ENCODE data around the gene ABHD8.

The ABHD8 gene

DNA sequence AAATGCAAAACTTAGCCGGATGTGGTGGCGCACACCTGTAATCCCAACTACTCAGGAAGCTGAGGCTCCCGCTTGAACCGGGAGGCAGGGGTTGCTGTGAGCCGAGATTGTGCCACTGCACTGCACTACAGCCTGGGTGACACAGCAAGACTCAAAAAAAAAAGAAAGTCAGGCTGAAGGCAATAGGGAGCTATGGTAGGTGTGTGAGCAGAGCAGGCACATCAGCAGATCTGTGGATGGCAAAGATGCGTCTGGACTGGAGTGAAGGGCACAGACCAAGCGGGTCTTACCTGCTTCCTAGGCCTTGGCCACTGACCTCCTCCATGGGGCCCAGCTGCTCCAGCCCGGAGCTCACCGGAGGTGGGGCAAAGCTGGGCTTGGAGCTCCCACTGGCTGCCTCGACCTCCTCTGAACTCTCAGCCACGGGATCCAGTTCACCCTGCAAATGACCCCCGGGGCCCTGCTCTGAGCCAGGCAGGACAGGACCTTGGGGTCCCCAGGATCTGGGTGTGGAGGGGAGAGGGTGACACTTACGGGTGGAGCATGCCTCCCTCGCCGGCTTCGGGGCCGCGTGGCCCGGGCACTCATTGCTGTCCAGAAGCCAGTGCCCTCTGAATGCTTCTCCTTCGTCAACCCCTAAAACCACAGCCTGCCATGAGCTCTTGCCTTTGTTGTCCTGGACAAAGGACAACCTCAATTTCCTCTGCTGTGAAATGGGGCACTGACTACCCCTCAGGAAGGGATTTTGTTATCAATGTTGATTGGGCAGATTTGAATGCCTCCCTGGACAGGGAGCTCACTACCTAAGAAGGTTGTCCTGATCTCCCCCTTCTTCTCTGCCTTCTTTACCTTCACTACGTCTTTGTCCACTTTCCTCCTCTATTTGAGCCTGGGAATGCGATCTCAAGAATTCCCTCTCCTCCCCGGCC is 39.2 kb downstream of the ABHD8 start:
- DNase-seq = no peak

DNA sequence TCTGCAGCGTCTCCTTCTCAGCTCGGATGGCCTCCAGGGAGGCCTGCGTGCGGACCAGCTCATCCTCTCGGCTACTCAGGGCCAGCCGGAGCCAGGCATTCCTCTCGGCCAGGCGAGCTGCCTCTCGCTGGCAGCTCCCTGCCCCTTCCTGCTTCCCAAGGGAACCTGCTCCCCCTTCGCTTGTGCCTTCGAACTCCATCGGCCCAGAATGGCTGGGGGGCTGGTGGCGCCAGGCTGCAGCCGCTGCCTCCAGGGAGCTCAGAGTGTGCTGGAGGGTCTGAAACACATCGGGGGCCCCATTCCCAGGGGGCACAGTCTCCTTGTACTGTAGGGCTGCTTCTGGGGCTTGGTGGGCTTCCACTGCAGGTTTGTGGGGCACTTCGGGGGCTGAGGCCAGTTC is 40.7 kb downstream of the ABHD8 start:
- DNase-seq = no peak

DNA sequence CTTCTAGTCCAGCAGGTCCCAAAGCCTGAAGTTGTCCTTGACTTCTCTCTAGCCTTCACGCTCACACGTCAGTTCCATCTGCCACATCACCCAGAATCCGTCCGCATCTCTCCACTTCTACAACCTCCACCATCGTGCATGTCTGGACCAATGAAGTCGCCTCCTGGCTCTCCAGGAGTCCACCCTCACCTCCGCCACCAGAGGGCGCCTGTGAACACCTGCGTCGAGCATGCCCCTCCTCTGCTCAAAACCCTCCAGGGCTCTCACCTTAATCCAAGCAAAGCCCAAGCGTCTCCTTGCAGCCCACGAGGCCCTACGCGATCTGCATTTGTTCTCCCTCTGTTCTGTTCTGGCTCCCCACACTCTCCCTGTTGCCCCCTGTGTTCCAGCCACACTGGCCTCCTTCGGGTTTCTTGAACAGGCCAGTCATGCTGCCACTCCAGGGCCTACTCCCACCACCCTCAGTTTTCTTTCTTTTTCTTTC is 42.3 kb downstream of the ABHD8 start:
- DNase-seq = peak in 2 of 3 experiments; percentile 45 to 65

DNA sequence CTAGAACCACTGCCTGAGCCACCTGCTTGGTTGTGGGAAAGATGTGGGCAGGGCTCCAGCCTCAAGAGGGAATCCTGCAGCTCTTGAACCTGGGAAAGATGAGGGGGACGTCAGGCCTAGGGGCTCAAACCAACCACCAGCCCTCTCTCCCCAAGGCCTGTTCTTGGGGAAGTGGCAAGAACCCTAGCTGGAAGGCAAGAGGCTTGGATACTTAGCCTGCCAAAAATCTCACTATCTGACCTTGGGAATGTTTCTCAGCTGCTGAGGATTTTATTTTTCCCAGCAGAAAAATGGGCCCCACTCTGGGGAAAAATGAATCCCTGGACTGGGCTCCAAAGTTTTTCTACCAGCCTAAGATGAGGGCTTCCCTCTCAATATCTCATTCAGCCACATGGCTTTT is 43.3 kb downstream of the ABHD8 start:
- no peak for DNase-seq

DNA sequence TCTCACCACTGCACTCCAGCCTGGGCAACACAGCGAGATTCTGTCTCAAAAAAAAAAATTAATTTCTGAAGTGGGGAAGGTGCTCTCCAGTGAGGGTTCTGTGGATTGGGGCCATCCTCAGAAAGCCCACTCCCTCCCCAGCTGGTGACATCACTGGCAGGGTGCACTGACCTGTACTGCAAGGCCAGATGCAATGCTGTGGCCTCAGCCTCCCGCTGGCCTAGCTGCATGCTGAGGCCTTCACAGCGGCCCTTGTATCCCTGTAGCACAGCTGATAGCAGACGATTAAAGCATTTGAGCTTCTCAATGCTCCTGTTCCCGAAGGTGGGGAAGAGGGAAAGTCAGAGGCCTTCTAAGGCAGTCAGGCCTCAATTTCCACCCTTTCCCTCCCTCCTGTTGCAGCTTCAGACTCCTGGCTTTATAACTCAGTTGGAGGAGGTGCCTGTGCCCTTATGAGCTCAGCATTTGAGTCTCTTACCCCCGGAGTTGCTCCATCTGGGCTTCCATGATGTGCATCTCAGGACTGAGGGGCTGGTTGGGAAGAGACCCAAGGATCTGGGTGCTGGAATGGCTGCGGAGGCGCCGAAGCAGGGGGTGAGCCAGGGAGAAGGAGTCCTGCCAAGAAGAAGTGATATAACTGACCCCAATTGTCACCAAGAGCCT is 44.0 kb downstream of the ABHD8 start:
- DNase-seq = peak in 2 of 3 experiments; percentile 29 to 43

DNA sequence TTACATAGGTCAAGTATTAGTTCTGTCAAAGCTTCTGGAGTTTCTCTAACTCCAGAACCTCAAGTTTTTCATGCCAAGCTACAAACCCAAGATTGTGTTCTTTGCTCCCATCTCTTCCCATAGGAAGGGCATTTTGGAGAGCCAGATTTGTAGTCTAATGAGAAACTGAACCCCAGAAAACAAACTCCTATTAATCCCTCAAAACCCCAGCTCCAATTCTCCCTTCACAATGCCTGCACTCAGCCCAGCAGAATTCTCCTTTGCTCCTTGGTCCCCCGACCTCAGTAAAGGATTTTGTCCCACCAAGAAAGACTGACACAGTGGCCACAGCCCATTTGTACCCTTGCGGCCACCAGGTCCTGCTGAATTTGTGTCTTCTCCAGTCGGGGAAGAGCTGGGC is 47.1 kb downstream of the ABHD8 start:
- DNase-seq = no peak

DNA sequence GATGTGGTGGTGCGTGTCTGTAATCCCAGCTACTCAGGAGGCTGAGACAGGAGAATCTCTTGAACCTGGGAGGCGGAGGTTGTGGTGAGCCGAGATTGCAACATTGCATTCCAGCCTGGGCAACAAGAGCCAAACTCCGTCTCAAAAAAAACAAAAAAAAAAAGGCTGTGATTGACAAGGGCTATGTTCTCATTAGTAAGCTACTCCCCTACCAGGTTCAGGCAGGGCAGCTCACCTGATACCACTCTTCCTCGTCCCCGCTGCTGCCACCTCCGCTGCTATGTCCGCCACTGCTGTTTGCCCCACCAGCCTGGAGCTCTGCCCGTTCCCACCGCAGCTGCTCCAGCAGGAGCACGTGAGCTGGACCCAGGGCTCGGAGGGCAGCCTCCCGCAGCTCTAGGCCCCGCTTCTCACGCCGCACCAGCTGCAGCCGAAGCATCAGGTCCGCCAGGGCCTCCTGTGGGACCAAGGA is 48.0 kb downstream of the ABHD8 start:
- peak in 2 of 3 experiments; percentile 10 to 46 for DNase-seq

DNA sequence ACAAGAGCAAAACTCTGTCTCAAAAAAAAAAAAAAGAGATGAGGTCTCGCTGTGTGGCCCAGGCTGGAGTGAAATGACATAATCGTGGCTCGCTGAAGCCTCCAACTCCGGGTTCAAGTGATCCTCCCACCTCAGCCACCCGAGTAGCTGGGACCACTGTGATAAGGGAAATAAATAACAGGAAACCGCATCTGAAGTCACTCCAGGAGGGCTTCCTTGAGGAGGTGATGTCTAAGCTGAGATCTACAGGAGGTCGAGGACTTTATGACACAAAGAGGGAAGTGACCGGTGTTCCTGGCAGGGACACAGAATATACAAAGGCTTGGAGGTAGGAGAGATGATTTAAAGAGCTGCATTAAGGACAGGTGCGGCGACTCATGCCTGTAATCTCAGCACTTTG is 48.6 kb downstream of the ABHD8 start:
- DNase-seq = peak in 1 of 3 experiments; percentile 12

DNA sequence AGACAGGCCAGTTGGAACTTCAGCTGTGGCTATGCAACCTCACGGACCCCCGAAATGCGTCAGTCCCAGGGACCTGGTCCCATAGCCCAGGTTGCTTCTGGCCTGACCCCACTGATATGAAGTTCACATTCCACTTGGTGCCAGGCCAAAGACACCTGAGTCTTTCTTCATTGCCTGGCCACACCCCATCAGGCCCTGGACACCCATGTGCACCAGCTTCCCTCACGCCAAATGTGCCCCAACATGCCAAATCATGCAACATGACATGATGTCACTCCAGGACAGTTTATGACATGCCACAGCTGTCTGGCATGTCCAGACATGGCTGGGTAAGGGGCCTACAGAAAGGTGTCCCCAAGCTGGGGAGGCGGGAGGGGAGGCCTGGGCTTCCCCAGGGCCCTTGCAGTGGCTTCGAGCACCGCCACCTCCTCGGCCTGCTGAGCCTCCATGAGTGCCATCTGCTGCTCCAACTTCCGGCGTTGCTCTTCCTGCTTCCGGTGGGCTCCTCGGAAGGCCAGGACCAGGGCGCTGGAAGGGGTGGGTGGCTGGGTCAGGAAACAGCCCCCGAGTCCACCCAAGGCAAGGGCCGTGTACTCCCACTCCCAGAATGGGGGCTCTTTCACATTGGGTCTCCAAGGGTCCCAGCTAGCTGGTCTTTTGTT is 53.2 kb downstream of the ABHD8 start:
- DNase-seq = no peak

DNA sequence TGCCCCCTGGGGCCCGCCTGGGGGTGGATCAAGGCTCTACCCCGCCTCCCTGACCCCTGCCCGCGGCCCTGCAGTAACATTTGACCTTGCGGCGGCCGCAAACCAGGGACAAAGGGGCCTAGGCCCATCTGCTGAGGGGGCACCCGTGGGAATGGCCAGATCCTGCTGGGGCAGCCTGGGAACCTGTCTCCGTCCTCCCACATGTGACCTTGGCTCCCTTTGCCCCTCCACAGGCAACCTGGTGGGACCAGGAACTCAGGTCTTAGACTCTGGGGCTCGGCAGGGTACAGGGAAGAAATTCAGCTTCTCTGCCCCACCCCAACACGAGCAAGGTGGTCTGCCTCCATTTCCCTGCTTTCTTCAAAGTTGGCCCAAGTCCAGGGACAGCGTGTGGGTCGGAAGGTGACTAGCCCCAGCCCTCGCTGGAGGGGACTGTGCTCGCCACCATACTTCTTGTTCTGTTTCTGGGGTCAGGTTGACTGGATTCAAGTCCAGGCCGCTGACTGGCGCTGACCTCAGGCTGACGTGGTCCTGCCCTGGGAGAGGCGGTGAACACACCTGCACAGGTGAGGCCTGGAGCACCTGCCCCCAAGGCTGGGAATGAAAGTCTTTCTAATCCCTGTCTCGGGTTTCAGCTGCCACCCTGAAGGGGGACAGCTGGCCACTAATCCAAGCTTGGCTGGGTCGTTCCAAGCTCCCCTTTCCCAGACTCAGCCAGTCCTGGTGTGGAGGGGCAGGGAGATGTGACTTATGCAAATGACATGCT is 55.0 kb downstream of the ABHD8 start:
- peak in 2 of 3 experiments; percentile 10 to 35 for DNase-seq

DNA sequence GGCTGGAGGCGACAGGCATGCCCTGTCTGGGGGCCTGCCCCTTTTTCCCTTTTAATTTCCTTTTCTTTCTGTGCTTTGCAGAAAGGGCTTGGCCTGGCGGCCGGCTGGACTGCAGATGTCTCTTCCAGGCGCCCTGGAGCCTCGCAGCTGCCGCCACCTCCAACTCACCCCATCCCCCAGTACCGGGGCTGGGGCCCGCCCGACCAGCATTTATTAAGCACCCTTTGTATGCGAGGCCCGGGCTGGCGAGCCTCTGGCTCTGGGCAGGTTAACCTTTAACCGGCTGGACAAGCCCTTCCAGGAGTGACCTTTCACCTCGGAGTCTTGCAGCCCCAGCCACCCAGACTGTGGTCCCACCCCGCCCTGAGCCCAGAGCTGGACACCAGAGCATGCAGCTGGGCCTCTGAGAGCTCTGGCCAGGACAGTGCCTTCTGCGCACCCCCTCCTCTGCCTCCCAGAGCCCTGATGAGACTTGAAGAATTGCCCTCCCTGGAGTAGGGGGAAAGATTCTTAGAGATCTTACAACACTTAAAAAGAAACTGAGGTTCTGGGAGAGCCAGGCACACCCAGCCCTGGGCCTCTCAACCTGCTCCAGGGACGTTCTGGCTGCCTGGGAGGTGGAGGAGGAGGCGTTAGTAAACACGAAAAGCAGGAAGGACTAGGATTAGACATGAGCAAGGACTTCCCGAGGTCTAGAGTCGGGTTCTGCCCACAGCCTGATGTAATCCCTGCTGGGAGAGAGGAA is 56.4 kb downstream of the ABHD8 start:
- peak in 1 of 3 experiments; percentile 85 for DNase-seq

DNA sequence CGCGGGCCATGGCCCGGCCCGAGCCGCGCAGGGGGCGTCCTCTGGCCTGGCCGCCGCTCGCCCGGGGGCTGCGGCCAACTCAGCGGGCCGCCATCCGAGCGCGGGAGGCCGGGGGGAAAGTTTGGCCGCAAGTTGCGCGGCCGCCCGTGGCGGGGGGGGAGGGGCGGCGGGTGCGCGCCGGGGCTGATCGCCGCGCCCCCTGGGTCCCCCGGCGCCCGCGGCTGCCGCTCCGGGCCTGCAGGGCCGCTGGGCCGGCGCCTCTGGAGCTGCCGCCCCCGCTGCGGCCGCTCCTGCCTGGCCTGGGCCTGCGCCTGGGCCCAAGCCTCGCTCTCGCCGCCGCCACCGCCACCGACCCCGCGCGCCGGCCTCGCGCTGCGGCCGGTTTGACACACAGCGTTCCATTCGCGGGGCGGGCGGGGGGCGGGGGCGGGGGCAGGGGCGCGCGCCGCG is 57.7 kb downstream of the ABHD8 start, which contains the start of gene NR2F6:
NR2F6 (minus strand) TSS at position 385 of the 450 bp plus-strand sequence. CDS start 699 bp downstream, outside the sequence.
- DNase-seq = no peak

DNA sequence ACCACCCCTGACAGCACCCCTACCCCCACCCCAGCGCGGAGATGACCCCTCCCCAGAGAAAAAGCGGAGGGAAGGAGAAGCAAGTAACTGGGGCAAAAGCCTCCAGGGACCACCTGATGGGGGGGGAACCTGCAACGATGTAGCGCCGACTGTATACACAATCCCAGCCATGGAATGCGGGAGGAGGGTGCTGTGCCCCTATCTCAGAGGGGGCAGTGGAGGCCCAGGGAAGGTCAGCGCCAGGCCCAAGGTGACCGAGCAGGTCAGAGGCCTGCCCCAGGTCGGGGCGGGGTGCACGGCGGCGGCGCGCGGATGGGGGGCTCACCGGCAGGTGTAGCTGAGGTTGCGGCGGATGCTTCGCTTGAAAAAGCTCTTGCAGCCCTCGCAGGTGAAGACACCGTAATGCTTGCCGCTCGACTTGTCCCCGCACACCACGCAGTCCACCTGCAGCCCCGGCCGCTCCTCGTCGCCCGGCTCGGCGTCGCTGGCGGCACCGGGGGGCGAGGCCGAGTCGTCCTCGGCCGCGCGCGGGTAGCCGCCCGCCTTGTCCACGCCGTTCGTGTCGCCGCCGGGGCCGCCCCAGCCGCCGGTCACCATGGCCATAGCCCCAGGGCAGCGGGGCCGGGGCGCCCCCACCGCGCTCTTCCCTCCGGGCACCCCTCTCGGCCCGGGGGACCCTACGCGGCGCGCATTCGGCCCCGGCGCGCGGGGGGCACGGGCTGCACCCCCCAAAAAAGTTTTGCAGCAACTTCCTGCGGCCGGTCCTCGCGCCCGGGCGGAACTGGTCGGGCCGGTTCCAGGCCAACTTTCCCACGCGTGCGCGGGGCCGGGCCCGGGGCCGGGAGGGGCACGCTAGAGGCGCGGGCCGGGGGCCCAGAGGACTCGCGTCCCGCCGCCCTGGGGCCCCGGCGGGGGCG is 58.3 kb downstream of the ABHD8 start:
- DNase-seq = peak in 2 of 3 experiments; percentile 27 to 42

DNA sequence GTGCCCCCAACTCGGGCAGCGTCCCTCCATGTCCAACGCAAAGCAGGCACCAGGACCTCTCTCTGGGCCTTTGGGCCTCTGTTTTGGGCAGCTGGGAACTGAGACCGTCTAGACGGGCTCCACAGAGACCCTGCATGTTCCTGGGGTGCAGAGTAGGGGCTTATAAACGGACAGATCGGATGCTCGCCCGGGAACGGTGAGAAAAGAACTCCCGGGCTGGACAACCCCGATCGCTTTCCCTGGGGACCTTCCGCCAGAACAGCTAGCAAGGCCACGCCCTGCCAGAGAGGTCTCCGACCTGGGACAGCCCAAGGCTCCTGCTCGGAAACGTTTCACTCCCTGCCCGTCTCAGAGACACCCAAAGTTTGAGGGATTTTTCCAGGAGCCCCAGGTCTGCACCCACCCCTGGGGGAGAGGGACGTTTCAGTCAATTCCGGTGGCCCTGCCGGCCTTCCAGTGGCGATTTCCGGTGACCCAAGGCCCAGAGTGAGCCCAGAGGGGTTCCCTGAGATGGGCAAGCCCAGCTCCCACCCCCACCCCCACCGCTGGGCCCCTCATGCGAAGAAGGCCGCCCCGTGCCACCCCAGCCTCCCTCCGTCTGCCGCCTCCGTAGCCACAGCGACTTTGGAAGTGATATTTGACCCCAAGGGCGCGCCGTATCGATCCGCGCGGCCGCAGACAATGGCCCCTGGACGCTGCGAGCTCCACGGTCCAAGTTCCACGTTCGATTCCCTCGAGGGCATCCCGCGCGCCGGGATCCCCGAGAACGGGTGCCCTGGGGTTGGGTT is 59.2 kb downstream of the ABHD8 start:
- peak in 2 of 3 experiments; percentile 41 to 46 for DNase-seq

DNA sequence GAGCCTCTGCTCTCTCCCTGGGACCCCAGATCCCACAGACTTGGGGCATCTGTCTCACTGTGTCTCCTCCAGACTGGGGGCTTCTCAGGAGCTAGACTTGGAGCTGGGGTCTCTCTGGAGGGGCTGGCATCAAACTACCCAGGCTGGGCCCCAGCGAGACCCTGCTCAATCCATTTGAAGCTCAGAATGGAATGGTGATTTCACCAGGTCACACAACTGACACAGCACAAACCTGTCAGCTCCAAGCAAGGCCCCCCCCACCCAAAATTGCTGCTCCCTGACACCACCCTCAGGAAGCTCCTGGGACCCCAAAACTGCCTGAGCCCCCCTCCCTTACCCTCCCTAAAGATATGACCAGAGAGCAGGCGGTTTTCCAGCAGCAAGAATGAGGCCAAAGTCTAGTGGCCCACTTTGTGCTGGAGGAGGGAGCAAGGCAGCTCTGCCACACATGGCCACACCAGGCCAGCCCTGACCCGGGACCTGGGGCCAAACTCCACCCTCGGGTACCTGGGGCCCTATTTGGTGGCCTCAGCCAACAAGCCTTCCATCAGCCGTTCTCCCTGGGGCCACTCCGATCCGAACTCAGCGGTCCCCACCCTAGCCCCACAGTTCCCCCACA is 59.9 kb downstream of the ABHD8 start:
- DNase-seq = no peak

DNA sequence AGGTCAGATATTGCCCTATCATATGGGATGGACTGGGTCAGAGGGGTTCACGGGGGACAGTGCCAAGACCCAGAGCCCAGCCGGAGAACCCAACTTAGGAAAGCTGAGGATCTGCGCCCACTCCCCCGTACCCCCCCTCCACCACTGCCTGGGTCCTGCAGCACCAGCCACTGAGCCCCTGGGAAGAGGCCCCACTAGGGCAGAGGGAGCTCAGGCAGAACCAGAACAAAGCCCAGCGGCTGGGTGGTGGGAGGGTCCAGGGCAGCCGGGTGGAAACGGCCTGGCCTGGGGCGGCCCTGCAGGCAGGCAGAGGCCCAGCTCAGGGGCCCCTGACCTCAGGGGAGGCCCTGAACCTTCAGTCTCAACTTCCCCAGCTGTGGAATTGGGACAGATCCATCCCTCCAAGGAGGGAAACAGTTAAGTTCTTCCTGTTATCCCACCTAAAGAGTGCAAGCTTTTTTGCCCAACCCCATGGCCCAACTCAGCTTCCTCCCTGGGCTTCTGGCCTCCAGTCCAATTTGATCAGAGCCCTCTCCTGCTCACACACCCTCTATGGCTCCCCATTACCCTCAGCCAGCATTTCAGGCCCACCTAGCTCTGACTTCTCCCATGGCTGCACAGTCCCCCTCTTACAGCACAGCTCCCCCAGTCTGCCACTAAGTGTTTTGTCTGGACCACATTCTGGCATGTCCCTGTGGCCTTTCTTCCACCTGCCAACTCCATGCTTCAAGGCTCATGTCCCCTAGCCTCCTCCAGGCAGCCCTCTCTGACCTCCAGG is 60.6 kb downstream of the ABHD8 start:
- no peak for DNase-seq
